A673 (cell line): ENCODE measurements around the gene FAM114A2.

ENCODE experiments used
- CTCF ChIP-seq: fragments of 300-800, 200-600 bp; sonication (generic); conservative IDR thresholded peaks from 2 replicates; pipeline ENCODE4 v1.5.1; 2017; ENCODE audit warnings: low read depth, mild to moderate bottlenecking, antibody characterized with exemption, low read length, moderate library complexity, mixed read lengths
- EZH2 ChIP-seq: fragments of 200-600 bp; sonication (generic); IDR thresholded peaks from 2 replicates; pipeline ENCODE4 v1.6.1; 2017; ENCODE audit warnings: borderline replicate concordance, low read depth, mild to moderate bottlenecking, mixed read lengths, antibody characterized with exemption, low read length; ENCODE audit not compliant: poor library complexity, severe bottlenecking

- TF ChIP-seq CTCF = no peak
- no peak for TF ChIP-seq EZH2
Observed at GRCh38 chr5:153970496-153970895, 68.2 kb downstream of the FAM114A2 start.
